22Rv1 (cell line): ENCODE results near the gene FOLR1.

Source experiments
- H3K27ac ChIP-seq: fragments of 450-650 bp; 2 replicates; pipeline ENCODE4 v1.5.1; 2017
- ZFX ChIP-seq: fragments of 450-650 bp; IDR thresholded peaks from 2 replicates; pipeline ENCODE4 v1.6.1; 2017; ENCODE audit warnings: antibody characterized with exemption, borderline replicate concordance
- TF ChIP-seq, protein P1 (sequence below): fragments of 450-650 bp; IDR thresholded peaks from 2 replicates; pipeline ENCODE4 v1.5.1; 2017; ENCODE audit warnings: mild to moderate bottlenecking

Gene FOLR1

DNA sequence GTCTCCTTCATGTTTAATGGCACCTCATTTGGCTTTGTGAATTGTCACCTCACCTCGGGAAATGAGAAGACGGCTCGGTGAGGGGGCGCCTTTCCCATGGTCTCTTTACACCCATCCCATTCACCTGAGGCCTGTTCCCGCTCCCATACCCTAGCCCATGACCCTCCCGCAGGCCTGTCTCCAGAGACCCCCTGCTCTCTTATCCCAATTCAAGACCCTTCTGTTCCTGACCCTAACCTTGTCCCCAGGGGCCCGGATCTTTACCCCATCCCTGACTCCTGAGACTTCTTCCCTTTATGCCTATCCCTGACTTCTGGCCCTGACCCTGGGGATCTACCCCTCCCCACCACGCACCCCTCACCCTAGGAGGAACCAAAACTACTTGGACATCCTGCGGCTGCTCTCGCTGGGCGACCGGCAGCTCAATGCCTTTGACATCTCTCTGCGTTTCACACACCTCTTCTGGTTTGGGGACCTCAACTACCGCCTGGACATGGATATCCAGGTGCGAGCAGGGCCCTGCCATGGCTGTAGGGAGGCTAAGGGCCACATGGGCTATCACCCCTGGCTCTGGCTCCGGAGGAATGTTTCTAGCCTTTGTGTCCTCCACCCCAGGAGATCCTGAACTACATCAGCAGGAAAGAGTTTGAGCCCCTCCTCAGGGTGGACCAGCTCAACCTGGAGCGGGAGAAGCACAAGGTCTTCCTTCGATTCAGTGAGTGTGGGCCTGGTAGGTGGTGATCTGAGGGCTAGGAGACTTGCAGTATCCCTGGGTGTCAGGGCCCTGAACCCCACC, 40.5 kb downstream of the FOLR1 start:
- no peak overlapping the region for H3K27ac ChIP-seq
- TF ChIP-seq, protein P1, sequence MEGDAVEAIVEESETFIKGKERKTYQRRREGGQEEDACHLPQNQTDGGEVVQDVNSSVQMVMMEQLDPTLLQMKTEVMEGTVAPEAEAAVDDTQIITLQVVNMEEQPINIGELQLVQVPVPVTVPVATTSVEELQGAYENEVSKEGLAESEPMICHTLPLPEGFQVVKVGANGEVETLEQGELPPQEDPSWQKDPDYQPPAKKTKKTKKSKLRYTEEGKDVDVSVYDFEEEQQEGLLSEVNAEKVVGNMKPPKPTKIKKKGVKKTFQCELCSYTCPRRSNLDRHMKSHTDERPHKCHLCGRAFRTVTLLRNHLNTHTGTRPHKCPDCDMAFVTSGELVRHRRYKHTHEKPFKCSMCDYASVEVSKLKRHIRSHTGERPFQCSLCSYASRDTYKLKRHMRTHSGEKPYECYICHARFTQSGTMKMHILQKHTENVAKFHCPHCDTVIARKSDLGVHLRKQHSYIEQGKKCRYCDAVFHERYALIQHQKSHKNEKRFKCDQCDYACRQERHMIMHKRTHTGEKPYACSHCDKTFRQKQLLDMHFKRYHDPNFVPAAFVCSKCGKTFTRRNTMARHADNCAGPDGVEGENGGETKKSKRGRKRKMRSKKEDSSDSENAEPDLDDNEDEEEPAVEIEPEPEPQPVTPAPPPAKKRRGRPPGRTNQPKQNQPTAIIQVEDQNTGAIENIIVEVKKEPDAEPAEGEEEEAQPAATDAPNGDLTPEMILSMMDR, result no peak
- TF ChIP-seq ZFX, result no peak

DNA sequence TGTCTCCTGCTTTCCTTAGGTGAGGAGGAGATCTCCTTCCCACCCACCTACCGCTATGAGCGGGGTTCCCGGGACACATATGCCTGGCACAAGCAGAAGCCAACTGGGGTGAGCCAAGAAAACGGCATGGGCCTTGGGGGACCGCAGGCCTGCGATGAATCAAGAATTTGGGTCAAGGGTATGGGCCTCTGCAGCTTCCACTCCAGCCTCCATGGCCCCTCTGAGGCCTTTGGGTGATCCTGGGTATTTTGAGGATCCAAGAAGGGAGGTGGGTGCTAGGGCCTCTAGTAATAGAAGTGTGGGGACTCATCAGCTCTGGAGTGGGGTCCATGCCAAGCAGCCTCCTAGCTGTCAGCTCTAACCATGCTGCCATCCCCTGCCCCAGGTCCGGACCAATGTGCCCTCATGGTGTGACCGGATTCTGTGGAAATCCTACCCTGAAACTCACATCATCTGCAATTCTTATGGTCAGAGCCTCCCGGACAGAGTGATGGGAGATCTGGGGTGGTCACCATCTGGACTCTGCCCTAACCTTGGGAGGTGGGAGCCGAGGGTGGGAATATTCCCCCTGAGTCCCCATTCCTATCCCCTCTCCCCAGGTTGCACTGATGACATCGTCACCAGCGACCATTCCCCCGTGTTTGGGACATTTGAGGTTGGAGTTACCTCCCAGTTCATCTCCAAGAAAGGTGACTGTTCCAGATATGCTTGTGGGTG, 41.3 kb downstream of the FOLR1 start:
- TF ChIP-seq, protein P1, result no peak
- no peak for TF ChIP-seq ZFX

DNA sequence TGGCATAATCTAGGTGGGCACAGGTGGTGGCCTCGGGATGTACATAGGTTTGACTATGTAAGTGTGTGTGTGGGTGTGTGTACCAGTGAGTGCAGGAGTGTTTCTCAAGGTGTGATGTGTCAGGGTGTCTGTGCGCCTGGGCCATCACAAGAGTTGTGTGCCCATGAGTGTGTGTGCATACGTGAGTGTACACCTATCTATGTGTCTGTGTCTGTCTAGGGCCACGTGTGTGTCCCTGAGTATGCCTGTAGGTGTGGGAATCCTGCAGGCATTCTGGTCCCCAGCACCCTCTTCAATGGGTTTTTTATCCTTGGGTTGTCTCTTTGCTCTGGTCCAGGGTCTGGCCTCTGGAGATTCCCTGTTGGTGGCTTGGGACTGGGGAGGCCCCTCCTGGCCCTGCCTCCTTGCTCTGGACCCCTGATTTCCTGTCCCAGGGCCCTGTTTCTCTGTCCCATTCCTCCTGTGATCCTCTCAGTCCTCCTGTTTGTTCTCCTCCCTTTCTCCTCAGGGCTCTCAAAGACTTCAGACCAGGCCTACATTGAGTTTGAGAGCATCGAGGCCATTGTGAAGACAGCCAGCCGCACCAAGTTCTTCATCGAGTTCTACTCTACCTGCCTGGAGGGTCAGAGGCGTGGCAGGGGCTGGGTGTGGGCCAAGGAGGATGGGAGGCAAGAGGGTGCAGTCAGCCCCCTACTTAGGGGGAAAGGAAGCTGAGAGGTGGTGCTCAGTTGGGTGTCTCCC, 42.0 kb downstream of the FOLR1 start:
- TF ChIP-seq, protein P1, result no peak
- no peak for TF ChIP-seq ZFX
- 0 out of 2 replicates have a peak overlapping the region, but pooled peaks have one; percentile 12 for H3K27ac ChIP-seq

More for the DNA sequence above, 41.3 kb downstream of the FOLR1 start:
- 0 out of 2 replicates have a peak overlapping the region, but pooled peaks have one; percentile 12 for H3K27ac ChIP-seq

DNA sequence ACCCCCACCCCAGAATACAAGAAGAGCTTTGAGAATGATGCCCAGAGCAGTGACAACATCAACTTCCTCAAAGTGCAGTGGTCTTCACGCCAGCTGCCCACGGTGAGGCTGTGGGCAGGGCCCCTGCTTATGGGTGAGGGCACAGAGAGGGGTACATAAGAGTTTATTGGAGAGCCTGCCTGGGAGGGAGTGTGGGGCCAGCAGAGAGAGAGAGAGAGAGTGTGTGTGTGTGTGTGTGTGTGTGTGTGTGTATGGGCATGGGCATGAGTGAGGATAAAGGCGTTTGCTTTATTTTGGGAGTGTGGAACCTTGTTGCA, 42.5 kb downstream of the FOLR1 start:
- H3K27ac ChIP-seq, result 0 out of 2 replicates have a peak overlapping the region, but pooled peaks have one; percentile 12
- TF ChIP-seq, protein P1, result no peak
- no peak for TF ChIP-seq ZFX

DNA sequence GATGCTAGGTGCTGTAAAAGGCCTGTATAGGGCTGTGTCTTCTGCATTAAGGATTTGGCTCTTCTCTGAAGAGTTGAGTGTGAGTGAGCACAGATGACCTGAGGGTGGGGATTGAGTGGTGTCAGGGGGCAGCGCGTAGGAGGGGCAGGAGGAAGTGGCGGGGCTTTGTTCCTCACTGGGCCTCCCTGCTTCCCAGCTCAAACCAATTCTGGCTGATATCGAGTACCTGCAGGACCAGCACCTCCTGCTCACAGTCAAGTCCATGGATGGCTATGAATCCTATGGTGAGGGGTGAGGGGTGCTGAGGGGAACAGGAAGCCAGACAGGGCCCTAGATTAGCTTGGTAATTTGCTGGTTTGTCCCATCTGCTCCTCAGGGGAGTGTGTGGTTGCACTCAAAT, 43.0 kb downstream of the FOLR1 start:
- no peak overlapping the region for H3K27ac ChIP-seq
- TF ChIP-seq, protein P1, result no peak
- TF ChIP-seq ZFX, result no peak

DNA sequence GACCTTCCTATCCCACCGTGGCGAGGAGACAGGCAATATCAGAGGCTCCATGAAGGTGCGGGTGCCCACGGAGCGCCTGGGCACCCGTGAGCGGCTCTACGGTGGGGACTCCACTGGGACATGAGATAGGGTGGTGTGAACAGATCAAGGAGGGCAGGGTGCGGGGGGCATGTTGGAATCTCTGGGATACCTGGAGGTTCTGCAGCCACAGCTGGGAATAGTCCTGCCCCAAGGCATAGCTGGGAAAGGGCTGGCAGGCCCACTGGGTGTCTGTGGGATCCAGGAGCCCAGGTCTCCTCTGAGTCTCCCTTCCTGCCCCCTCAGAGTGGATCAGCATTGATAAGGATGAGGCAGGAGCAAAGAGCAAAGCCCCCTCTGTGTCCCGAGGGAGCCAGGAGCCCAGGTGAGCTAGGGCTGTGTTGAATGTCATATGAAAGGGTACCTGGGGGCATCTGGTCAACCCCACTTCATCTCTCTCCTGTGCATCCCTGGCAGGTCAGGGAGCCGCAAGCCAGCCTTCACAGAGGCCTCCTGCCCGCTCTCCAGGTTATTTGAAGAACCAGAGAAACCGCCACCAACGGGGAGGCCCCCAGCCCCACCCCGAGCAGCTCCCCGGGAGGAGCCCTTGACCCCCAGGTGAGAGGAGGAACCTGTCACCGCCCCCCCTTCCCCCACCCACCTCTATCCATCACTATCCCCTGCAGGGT, 43.6 kb downstream of the FOLR1 start:
- H3K27ac ChIP-seq, result no peak overlapping the region
- TF ChIP-seq, protein P1, result no peak
- TF ChIP-seq ZFX, result no peak
